Mesenchymal stem cell (in vitro differentiated cells and primary cell): ENCODE data around the gene HSPA12B.

Source experiments
- DNase-seq: peaks from one replicate; pipeline ENCODE4 v3.0.0-alpha.2; 2013
- H2AFZ ChIP-seq: one replicate; pipeline ENCODE4 v1.6.1; 2013; ENCODE audit warnings: low read depth, mild to moderate bottlenecking, control low read depth, inconsistent platforms, low read length, moderate library complexity
- H2AK5ac ChIP-seq: 2 replicates; pipeline ENCODE4 v1.6.1; 2013; ENCODE audit warnings: low read length, moderate library complexity, mild to moderate bottlenecking, inconsistent platforms; ENCODE audit not compliant: severe bottlenecking
- H2BK120ac ChIP-seq: one replicate; pipeline ENCODE4 v1.6.1; 2013; ENCODE audit warnings: low read depth, mild to moderate bottlenecking, inconsistent platforms, low read length, moderate library complexity
- H2BK12ac ChIP-seq, 2 experiments: one replicate each; pipeline ENCODE4 v1.6.1; 2013; ENCODE audit warnings: inconsistent platforms in 2 of 2, low read length in 2 of 2, mild to moderate bottlenecking in 2 of 2, moderate library complexity in 2 of 2, control low read depth in 1 of 2
- H2BK15ac ChIP-seq: one replicate; pipeline ENCODE4 v1.6.1; 2013; ENCODE audit warnings: mild to moderate bottlenecking, low read depth, inconsistent platforms; ENCODE audit not compliant: poor library complexity, severe bottlenecking
- H2BK5ac ChIP-seq: 2 replicates; pipeline ENCODE4 v1.6.1; 2013; ENCODE audit warnings: low read depth, mild to moderate bottlenecking, low read length, control low read depth, inconsistent platforms; ENCODE audit not compliant: poor library complexity, severe bottlenecking
- H3K14ac ChIP-seq, 2 experiments: one replicate each; pipeline ENCODE4 v1.6.1; 2013; ENCODE audit warnings: inconsistent platforms in 2 of 2, low read length in 2 of 2, control low read depth in 1 of 2, mild to moderate bottlenecking in 1 of 2, moderate library complexity in 1 of 2
- H3K18ac ChIP-seq, 2 experiments: one replicate each; pipeline ENCODE4 v1.6.1; 2013; ENCODE audit warnings: inconsistent platforms in 2 of 2, low read length in 2 of 2, control low read depth in 1 of 2, low read depth in 1 of 2, mild to moderate bottlenecking in 1 of 2
- H3K23ac ChIP-seq, 2 experiments: one replicate each; pipeline ENCODE4 v1.6.1; 2013; ENCODE audit warnings: inconsistent platforms in 2 of 2, low read length in 2 of 2, mild to moderate bottlenecking in 2 of 2, moderate library complexity in 2 of 2, control low read depth in 1 of 2
- H3K27ac ChIP-seq: 2 replicates; pipeline ENCODE4 v1.5.1; 2013; ENCODE audit warnings: mild to moderate bottlenecking, moderate library complexity, low read length, control low read depth, inconsistent platforms; ENCODE audit not compliant: poor library complexity, severe bottlenecking
- H3K27me3 ChIP-seq, 2 experiments: 2 replicates each; pipeline versions ENCODE4 v1.6.1 to v1.7.0; 2013; ENCODE audit warnings: low read length in 2 of 2, mild to moderate bottlenecking in 2 of 2, moderate library complexity in 2 of 2, control low read depth in 1 of 2, inconsistent platforms in 1 of 2; ENCODE audit not compliant: control insufficient read depth in 1 of 2, insufficient read depth in 1 of 2
- H3K36me3 ChIP-seq, 2 experiments: 2 replicates each; pipeline versions ENCODE4 v1.6.1 to v1.7.0; 2013; ENCODE audit warnings: low read length in 2 of 2, control low read depth in 1 of 2, inconsistent platforms in 1 of 2, low read depth in 1 of 2, mild to moderate bottlenecking in 1 of 2; ENCODE audit not compliant: insufficient read depth in 2 of 2, control insufficient read depth in 1 of 2
- H3K4ac ChIP-seq, 2 experiments: one replicate each; pipeline ENCODE4 v1.6.1; 2013; ENCODE audit warnings: inconsistent platforms in 2 of 2, low read length in 2 of 2, mild to moderate bottlenecking in 2 of 2, moderate library complexity in 2 of 2, control low read depth in 1 of 2, low read depth in 1 of 2
- H3K4me1 ChIP-seq: 2 replicates; pipeline ENCODE4 v1.6.1; 2013; ENCODE audit warnings: low read depth, low read length, control low read depth; ENCODE audit not compliant: control insufficient read depth, insufficient read depth
- H3K4me2 ChIP-seq: 2 replicates; pipeline ENCODE4 v1.6.1; 2013; ENCODE audit warnings: low read length, mild to moderate bottlenecking, inconsistent platforms; ENCODE audit not compliant: poor library complexity, severe bottlenecking
- H3K4me3 ChIP-seq, 2 experiments: 2 replicates each; pipeline versions ENCODE4 v1.5.1 to v1.7.0; 2013; ENCODE audit warnings: low read length in 2 of 2, mild to moderate bottlenecking in 2 of 2, control low read depth in 1 of 2, low read depth in 1 of 2; ENCODE audit not compliant: insufficient read depth in 1 of 2
- H3K79me1 ChIP-seq: replicated peaks from 2 replicates; pipeline ENCODE4 v1.6.1; 2013; ENCODE audit warnings: mild to moderate bottlenecking, control low read depth, low read length, inconsistent platforms; ENCODE audit not compliant: poor library complexity, severe bottlenecking
- H3K9ac ChIP-seq: 2 replicates; pipeline ENCODE4 v1.7.0; 2013; ENCODE audit warnings: mild to moderate bottlenecking, low read length, moderate library complexity
- H3K9me3 ChIP-seq: 2 replicates; pipeline ENCODE4 v1.7.0; 2013; ENCODE audit warnings: mild to moderate bottlenecking, low read length; ENCODE audit not compliant: control insufficient read depth
- H4K8ac ChIP-seq: one replicate; pipeline ENCODE4 v1.6.1; 2013; ENCODE audit warnings: inconsistent platforms, mild to moderate bottlenecking, low read length, moderate library complexity
- H4K91ac ChIP-seq: one replicate; pipeline ENCODE4 v1.6.1; 2013; ENCODE audit warnings: mild to moderate bottlenecking, low read length, inconsistent platforms
- WGBS: methylation state at CpG from one replicate; pipeline ENCODE4 v1.1.7; 2013; ENCODE audit warnings: mixed read lengths; 5-methylcytosine and 5-hydroxymethylcytosine counted together

The HSPA12B gene

GRCh38 chr20:3691306-3691705 is 41.2 kb upstream of the HSPA12B start:
- no peak overlapping the region for H3K18ac ChIP-seq
- H3K4ac ChIP-seq: no peak overlapping the region
- H3K36me3 ChIP-seq: no peaks in the 10 kb centered on the region
- no peak overlapping the region for H3K9ac ChIP-seq
- no peak overlapping the region for H4K8ac ChIP-seq
- H3K27me3 ChIP-seq: peaks cover 0 to 2% of the 10 kb centered on the region in 2 experiments
- no peak overlapping the region for H2AK5ac ChIP-seq
- H3K4me3 ChIP-seq: peak overlapping the region in 1 of 2 experiments; percentile 8
- no peak overlapping the region for H4K91ac ChIP-seq
- no peak overlapping the region for H2BK12ac ChIP-seq
- DNase-seq: no peak
- no peak overlapping the region for H2AFZ ChIP-seq
- H2BK5ac ChIP-seq: no peak overlapping the region
- no peak overlapping the region for H3K23ac ChIP-seq
- peaks cover 2% of the 10 kb centered on the region for H3K9me3 ChIP-seq
- 93% methylated on average over 16 of the region's 16 CpGs for WGBS
- no peaks in the 10 kb centered on the region for H3K79me1 ChIP-seq
- H3K14ac ChIP-seq: no peak overlapping the region
- H3K27ac ChIP-seq: no peak overlapping the region
- no peak overlapping the region for H2BK120ac ChIP-seq
- no peak overlapping the region for H2BK15ac ChIP-seq
- no peak overlapping the region for H3K4me2 ChIP-seq
- peaks cover 9% of the 10 kb centered on the region for H3K4me1 ChIP-seq

GRCh38 chr20:3691897-3692296 is 40.6 kb upstream of the HSPA12B start:
- Histone ChIP-seq H3K14ac (no peak overlapping the region), H3K27ac (no peak overlapping the region), H3K4me2 (no peak overlapping the region), H3K23ac (no peak overlapping the region), H2BK15ac (no peak overlapping the region), H2BK5ac (no peak overlapping the region), H2BK12ac (no peak overlapping the region), H3K18ac (no peak overlapping the region), H3K4me3 (no peak overlapping the region), H3K27me3 (peaks cover 0 to 5% of the 10 kb centered on the region in 2 experiments), H3K4me1 (peaks cover 5% of the 10 kb centered on the region), H4K91ac (no peak overlapping the region), H2AFZ (no peak overlapping the region), H4K8ac (no peak overlapping the region), H3K9ac (no peak overlapping the region), H2AK5ac (no peak overlapping the region), H3K9me3 (peaks cover 4% of the 10 kb centered on the region), H3K79me1 (no peaks in the 10 kb centered on the region), H3K4ac (no peak overlapping the region), H2BK120ac (no peak overlapping the region), H3K36me3 (no peaks in the 10 kb centered on the region)
- WGBS: 88% methylated on average over 9 of the region's 9 CpGs
- DNase-seq: no peak

DNA sequence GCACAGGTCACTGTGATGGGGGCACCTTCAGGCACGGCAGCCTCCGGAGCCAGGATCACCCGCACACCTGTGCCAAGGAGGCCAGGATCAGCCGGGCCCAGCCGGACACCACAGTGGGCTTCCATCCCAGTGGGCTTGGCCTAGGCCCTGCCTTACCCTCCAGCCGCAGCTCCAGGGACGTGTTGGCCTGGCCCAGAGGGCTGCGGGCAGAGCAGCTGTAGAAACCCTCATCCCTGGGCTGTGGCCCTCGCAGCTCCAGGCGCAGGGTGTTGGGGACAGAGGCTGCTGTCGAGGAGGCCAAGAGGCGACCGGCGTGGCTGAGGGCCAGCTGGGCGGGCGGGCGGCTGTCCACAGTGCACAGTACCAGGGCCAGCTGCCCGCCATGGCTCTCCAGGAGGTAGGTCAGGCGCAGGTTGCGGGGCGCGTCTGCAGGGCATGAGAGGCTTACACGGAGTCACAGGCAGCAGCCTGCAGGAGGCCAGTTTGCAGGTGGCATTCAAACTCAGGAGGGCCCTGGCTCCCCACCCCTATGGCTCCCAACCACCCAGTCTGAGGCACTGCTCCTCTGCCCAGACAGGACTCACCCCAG is 39.7 kb upstream of the HSPA12B start:
- no peak overlapping the region for H2AK5ac ChIP-seq
- no peak for DNase-seq
- H3K4me1 ChIP-seq: no peaks in the 10 kb centered on the region
- H2BK12ac ChIP-seq: no peak overlapping the region
- no peak overlapping the region for H3K18ac ChIP-seq
- no peak overlapping the region for H2AFZ ChIP-seq
- H3K4ac ChIP-seq: no peak overlapping the region
- H3K23ac ChIP-seq: no peak overlapping the region
- H3K27me3 ChIP-seq: peaks cover 0 to 9% of the 10 kb centered on the region in 2 experiments
- H3K9me3 ChIP-seq: peaks cover 4% of the 10 kb centered on the region
- 93% methylated on average over 23 of the region's 23 CpGs for WGBS
- H3K36me3 ChIP-seq: no peaks in the 10 kb centered on the region
- no peak overlapping the region for H2BK120ac ChIP-seq
- H4K8ac ChIP-seq: no peak overlapping the region
- no peak overlapping the region for H3K9ac ChIP-seq
- H3K4me2 ChIP-seq: no peak overlapping the region
- H3K27ac ChIP-seq: no peak overlapping the region
- H4K91ac ChIP-seq: no peak overlapping the region
- H3K14ac ChIP-seq: no peak overlapping the region
- H3K4me3 ChIP-seq: no peak overlapping the region
- H2BK15ac ChIP-seq: no peak overlapping the region
- H3K79me1 ChIP-seq: no peaks in the 10 kb centered on the region
- H2BK5ac ChIP-seq: no peak overlapping the region

- no peak overlapping the region for H3K9ac ChIP-seq
- peak overlapping the region in 1 of 2 experiments; percentile 31 for H3K4me3 ChIP-seq
- no peak overlapping the region for H3K23ac ChIP-seq
- WGBS: 87% methylated on average over 13 of the region's 13 CpGs
- H4K91ac ChIP-seq: no peak overlapping the region
- H3K4ac ChIP-seq: no peak overlapping the region
- H3K9me3 ChIP-seq: peaks cover 4% of the 10 kb centered on the region
- no peak overlapping the region for H3K18ac ChIP-seq
- no peak overlapping the region for H2BK120ac ChIP-seq
- H3K4me1 ChIP-seq: no peaks in the 10 kb centered on the region
- H2BK15ac ChIP-seq: no peak overlapping the region
- no peaks in the 10 kb centered on the region for H3K79me1 ChIP-seq
- no peak overlapping the region for H3K4me2 ChIP-seq
- no peak overlapping the region for H4K8ac ChIP-seq
- H2BK5ac ChIP-seq: no peak overlapping the region
- H3K27ac ChIP-seq: no peak overlapping the region
- no peak overlapping the region for H2AK5ac ChIP-seq
- no peak overlapping the region for H2AFZ ChIP-seq
- no peak overlapping the region for H2BK12ac ChIP-seq
- no peak for DNase-seq
- peaks cover 0 to 9% of the 10 kb centered on the region in 2 experiments for H3K27me3 ChIP-seq
- H3K14ac ChIP-seq: peak overlapping the region in 1 of 2 experiments; percentile 30
- no peaks in the 10 kb centered on the region for H3K36me3 ChIP-seq
These were observed 39.1 kb upstream of the HSPA12B start for GRCh38 chr20:3693376-3693775.
